KBM-7 (cell line): Measurements from ENCODE around the gene CARD19.

Source experiments
- DNase-seq: peaks from one replicate; pipeline ENCODE4 v3.0.0-alpha.2; 2015
- in situ Hi-C: fragments of 300-500 bp; cut with MboI; formaldehyde crosslinking; loops from 2 replicates; pipeline ENCODE4 v1.14.3; 2020; ENCODE audit warnings: low sequenced_read_pairs, low pct_unique_long_range_greater_than_20kb, mixed read lengths

Gene CARD19

GRCh38 chr9:93096131-93096802 lies at the start of gene CARD19:
Gene CARD19 (plus strand): TSS chr9:93096217. CDS start chr9:93096346, 129 bp downstream.
- in situ Hi-C loops, result no loop called here
- peak; percentile 41 for DNase-seq

GRCh38 chr9:93048566-93049448 lies 47.2 kb upstream of the CARD19 start:
- in situ Hi-C loops, result no loop called here
- no peak for DNase-seq

- DNase-seq, result no peak
- in situ Hi-C loops, result no loop called here
Measured at GRCh38 chr9:93049491-93049890, 46.5 kb upstream of the CARD19 start.

GRCh38 chr9:93050231-93050630 lies 45.8 kb upstream of the CARD19 start:
- in situ Hi-C loops, result no loop called here
- DNase-seq, result no peak

GRCh38 chr9:93051680-93052089 lies 44.3 kb upstream of the CARD19 start:
- in situ Hi-C loops, result no loop called here
- no peak for DNase-seq

GRCh38 chr9:93052791-93053540 lies 43.1 kb upstream of the CARD19 start:
- no peak for DNase-seq
- in situ Hi-C loops, result no loop called here

GRCh38 chr9:93053781-93054331 lies 42.2 kb upstream of the CARD19 start:
- in situ Hi-C loops, result no loop called here
- DNase-seq, result no peak

GRCh38 chr9:93054758-93055704 lies 41.0 kb upstream of the CARD19 start:
- no peak for DNase-seq
- in situ Hi-C loops, result no loop called here

GRCh38 chr9:93057042-93057702 lies 38.8 kb upstream of the CARD19 start:
- DNase-seq, result no peak
- in situ Hi-C loops, result no loop called here

GRCh38 chr9:93057703-93058354 lies 38.2 kb upstream of the CARD19 start:
- no peak for DNase-seq
- in situ Hi-C loops, result no loop called here

- DNase-seq, result peak; percentile 64
Measured at GRCh38 chr9:93058355-93059010, 37.5 kb upstream of the CARD19 start, which contains the start of gene SUSD3. Gene SUSD3 (plus strand): TSS chr9:93058701. CDS start chr9:93058743, 42 bp downstream.

GRCh38 chr9:93059011-93059714 lies 36.9 kb upstream of the CARD19 start:
- DNase-seq, result peak; percentile 62
- in situ Hi-C loops, result no loop called here

More at GRCh38 chr9:93058355-93059010, 37.5 kb upstream of the CARD19 start, which contains the start of gene SUSD3:
- in situ Hi-C loops, result no loop called here

- in situ Hi-C loops, result no loop called here
- no peak for DNase-seq
Measured at GRCh38 chr9:93059715-93060578, 36.1 kb upstream of the CARD19 start.

- no peak for DNase-seq
- in situ Hi-C loops, result no loop called here
Measured at GRCh38 chr9:93060746-93061259, 35.2 kb upstream of the CARD19 start.

GRCh38 chr9:93061260-93061751 lies 34.7 kb upstream of the CARD19 start:
- in situ Hi-C loops, result no loop called here
- no peak for DNase-seq
